WTC11 (cell line): ENCODE results near the gene PPFIBP1. TPM values are rescaled to one million over a fixed set of nuclear protein-coding genes. Genes with fewer than 3 reads are reported as not detected.
"Not testable (repeated sequence)": the region's sequence is repeated elsewhere in the genome, so short reads cannot be mapped to it uniquely, and the experiment has no call there.

Experiments
- ATAC-seq: fragments of 200-7000 bp; cut with Tn5 transposase; 2 replicates; pipeline ENCODE4 v1.10.0; 2021; ENCODE audit warnings: mild to moderate bottlenecking, moderate library complexity
- CTCF ChIA-PET: fragments of 300-600 bp; sonication (Branson Sonifier 250); formaldehyde crosslinking; loops from one replicate; lab custom pipeline; 2021; ENCODE audit warnings: antibody characterized with exemption; lab: Charles Lee
- POLR2A ChIA-PET: fragments of 350-600 bp; sonication (Branson Sonifier 250); formaldehyde crosslinking; loops from one replicate; lab custom pipeline; 2021; ENCODE audit warnings: antibody characterized with exemption; lab: Charles Lee
- DNase-seq: peaks from one replicate; pipeline ENCODE4 v3.0.0; 2021; ENCODE audit warnings: low spot score
- H3K27ac Mint-ChIP-seq: 2 replicates; pipeline ENCODE4 v1.8.0; 2021; ENCODE audit warnings: mixed read lengths
- H3K27me3 Mint-ChIP-seq: 2 replicates; pipeline ENCODE4 v1.8.0; 2021; ENCODE audit warnings: low read depth, mild to moderate bottlenecking, moderate library complexity, mixed read lengths
- H3K36me3 Mint-ChIP-seq: 2 replicates; pipeline ENCODE4 v1.8.0; 2021; ENCODE audit warnings: mixed read lengths
- H3K4me1 Mint-ChIP-seq: 2 replicates; pipeline ENCODE4 v1.8.0; 2022; ENCODE audit warnings: mixed read lengths
- H3K4me3 Mint-ChIP-seq: 2 replicates; pipeline ENCODE4 v1.8.0; 2021; ENCODE audit warnings: mild to moderate bottlenecking, moderate library complexity, mixed read lengths
- H3K9me3 Mint-ChIP-seq: 2 replicates; pipeline ENCODE4 v1.8.0; 2021; ENCODE audit warnings: mixed read lengths
- ATF1 ChIP-seq: sonication (generic); formaldehyde crosslinking; IDR thresholded peaks from 2 replicates; pipeline ENCODE4 v1.8.1; 2023; ENCODE audit warnings: mild to moderate bottlenecking, moderate library complexity, missing genetic modification reagents
- CREB1 ChIP-seq: sonication (generic); formaldehyde crosslinking; IDR thresholded peaks from 2 replicates; pipeline ENCODE4 v1.8.0; 2023; ENCODE audit warnings: mild to moderate bottlenecking, missing genetic modification reagents
- CTCF ChIP-seq: fragments of 200-600 bp; IDR thresholded peaks from 2 replicates; pipeline ENCODE4 v1.8.0; 2022; ENCODE audit warnings: antibody characterized with exemption
- E2F1 ChIP-seq: sonication (generic); formaldehyde crosslinking; IDR thresholded peaks from 2 replicates; pipeline ENCODE4 v1.8.0; 2022; ENCODE audit warnings: mild to moderate bottlenecking, missing genetic modification reagents
- EMX1 ChIP-seq: fragments of 250-450 bp; sonication (Bioruptor Pico); IDR thresholded peaks from 2 replicates; pipeline ENCODE4 v1.8.0; 2021; ENCODE audit warnings: mild to moderate bottlenecking
- ERG ChIP-seq: fragments of 250-450 bp; sonication (Bioruptor Pico); IDR thresholded peaks from 2 replicates; pipeline ENCODE4 v1.8.0; 2021; ENCODE audit warnings: mild to moderate bottlenecking
- IRF2 ChIP-seq: sonication (generic); formaldehyde crosslinking; IDR thresholded peaks from 2 replicates; pipeline ENCODE4 v1.8.0; 2022; ENCODE audit warnings: low read depth, missing genetic modification reagents, borderline replicate concordance
- JAZF1 ChIP-seq: fragments of 250-450 bp; sonication (Bioruptor Pico); IDR thresholded peaks from 2 replicates; pipeline ENCODE4 v1.9.0; 2021; ENCODE audit warnings: moderate library complexity, mild to moderate bottlenecking, inconsistent platforms
- NFATC4 ChIP-seq: fragments of 250-450 bp; sonication (Bioruptor Pico); IDR thresholded peaks from 2 replicates; pipeline ENCODE4 v1.9.0; 2021; ENCODE audit warnings: mild to moderate bottlenecking
- NFE2L1 ChIP-seq: sonication (generic); formaldehyde crosslinking; IDR thresholded peaks from 2 replicates; pipeline ENCODE4 v1.8.1; 2023; ENCODE audit warnings: missing genetic modification reagents
- PRDM15 ChIP-seq: sonication (generic); formaldehyde crosslinking; IDR thresholded peaks from 2 replicates; pipeline ENCODE4 v1.8.0; 2022; ENCODE audit warnings: missing genetic modification reagents
- SMAD3 ChIP-seq: sonication (generic); formaldehyde crosslinking; IDR thresholded peaks from 2 replicates; pipeline ENCODE4 v1.8.0; 2022; ENCODE audit warnings: missing genetic modification reagents, mild to moderate bottlenecking, borderline replicate concordance
- TEAD4 ChIP-seq: sonication (generic); formaldehyde crosslinking; IDR thresholded peaks from 2 replicates; pipeline ENCODE4 v1.8.0; 2022; ENCODE audit warnings: mild to moderate bottlenecking, missing genetic modification reagents
- ZNF138 ChIP-seq: sonication (generic); formaldehyde crosslinking; conservative IDR thresholded peaks from 2 replicates; pipeline ENCODE4 v1.8.1; 2022; ENCODE audit warnings: mild to moderate bottlenecking, moderate library complexity, missing genetic modification reagents
- ZNF232 ChIP-seq: sonication (generic); formaldehyde crosslinking; IDR thresholded peaks from 2 replicates; pipeline ENCODE4 v1.8.0; 2022; ENCODE audit warnings: mild to moderate bottlenecking, missing genetic modification reagents
- ZNF281 ChIP-seq: sonication (generic); formaldehyde crosslinking; IDR thresholded peaks from 2 replicates; pipeline ENCODE4 v1.8.0; 2023; ENCODE audit warnings: mild to moderate bottlenecking, missing genetic modification reagents
- ZNF396 ChIP-seq: fragments of 250-450 bp; sonication (Bioruptor Pico); IDR thresholded peaks from 2 replicates; pipeline ENCODE4 v1.8.0; 2021; ENCODE audit warnings: mild to moderate bottlenecking, moderate library complexity, borderline replicate concordance
- ZNF416 ChIP-seq: fragments of 250-450 bp; sonication (Bioruptor Pico); IDR thresholded peaks from 2 replicates; pipeline ENCODE4 v1.9.0; 2021; ENCODE audit warnings: mild to moderate bottlenecking, inconsistent platforms
- ZNF671 ChIP-seq: fragments of 250-450 bp; sonication (Bioruptor Pico); IDR thresholded peaks from 2 replicates; pipeline ENCODE4 v1.8.0; 2021; ENCODE audit warnings: mild to moderate bottlenecking
- total RNA-seq: library from RNA; stranded (reverse); gene quantifications from 3 replicates; pipeline ENCODE4 v1.2.3, GENCODE V29; 2021

PPFIBP1 gene
- total RNA-seq, 1 experiment from 2014 or later = 27.7 TPM

- ChIA-PET CTCF (no interaction called here), POLR2A (no interaction called here)
- H3K9me3 Mint-ChIP-seq = no peaks in the 10 kb centered on the region
- H3K27ac Mint-ChIP-seq = no peak overlapping the region
- H3K36me3 Mint-ChIP-seq = no peaks in the 10 kb centered on the region
- H3K4me3 Mint-ChIP-seq = no peak overlapping the region
- ATAC-seq = no peak
- TF ChIP-seq ATF1 (CRISPR knock-in tag) (no peak), NFATC4 (no peak), ERG (no peak), EMX1 (CRISPR knock-in tag) (no peak), ZNF416 (no peak), PRDM15 (no peak), ZNF232 (CRISPR knock-in tag) (no peak)
- TF ChIP-seq, all 79 proteins: peak for 0
- Mint-ChIP-seq H3K4me1 (peaks cover 14% of the 10 kb centered on the region), H3K27me3 (no peaks in the 10 kb centered on the region)
- DNase-seq = no peak
Observed at GRCh38 chr12:27589419-27589818, 65.4 kb downstream of the PPFIBP1 start.

- H3K9me3 Mint-ChIP-seq, H3K36me3 Mint-ChIP-seq, H3K27me3 Mint-ChIP-seq, H3K27ac Mint-ChIP-seq, DNase-seq, H3K4me3 Mint-ChIP-seq, POLR2A ChIA-PET, CTCF ChIA-PET, ATAC-seq: not testable (repeated sequence)
- H3K4me1 Mint-ChIP-seq = peaks cover 14% of the 10 kb centered on the region
Observed at GRCh38 chr12:27591698-27592097, 67.7 kb downstream of the PPFIBP1 start.

GRCh38 chr12:27592548-27592947 is 68.5 kb downstream of the PPFIBP1 start:
- 0 out of 2 replicates have a peak, but pooled peaks cover 3% of the 10 kb centered on the region for H3K36me3 Mint-ChIP-seq
- CTCF ChIA-PET = interaction anchor here (0.6 kb wide), 1 partner anchor 115 kb away, joined by 4 read pairs; no protein-coding TSS in a partner anchor
- H3K9me3 Mint-ChIP-seq = 0 out of 2 replicates have a peak, but pooled peaks cover 4% of the 10 kb centered on the region
- no peak for ATAC-seq
- DNase-seq = no peak
- no peak overlapping the region for H3K4me3 Mint-ChIP-seq
- POLR2A ChIA-PET = no interaction called here
- no peak overlapping the region for H3K27ac Mint-ChIP-seq
- H3K4me1 Mint-ChIP-seq = peaks cover 14% of the 10 kb centered on the region
- H3K27me3 Mint-ChIP-seq = no peaks in the 10 kb centered on the region
- TF ChIP-seq E2F1 (CRISPR knock-in tag) = no peak
- TF ChIP-seq ZNF281 (CRISPR knock-in tag) = no peak
- no peak for TF ChIP-seq SMAD3 (CRISPR knock-in tag)
- no peak for TF ChIP-seq CTCF
- no peak for TF ChIP-seq TEAD4
- no peak for TF ChIP-seq NFE2L1 (CRISPR knock-in tag)
- TF ChIP-seq ZNF671 (CRISPR knock-in tag) = no peak
- TF ChIP-seq PRDM15 = no peak
- no peak for TF ChIP-seq ZNF396 (CRISPR knock-in tag)
- TF ChIP-seq ZNF138 (CRISPR knock-in tag) = no peak
- no peak for TF ChIP-seq JAZF1
- no peak for TF ChIP-seq IRF2 (CRISPR knock-in tag)
- TF ChIP-seq CREB1 (CRISPR knock-in tag) = no peak
